DND-41 (cell line): ENCODE results near the gene OPCML.

ENCODE experiments used
- EZH2 ChIP-seq: IDR thresholded peaks from 3 replicates; pipeline ENCODE4 v1.6.1; 2012; ENCODE audit warnings: borderline replicate concordance, low read depth, mild to moderate bottlenecking, moderate library complexity, low read length, inconsistent platforms; ENCODE audit not compliant: severe bottlenecking
- TF ChIP-seq, protein P1 (sequence below): IDR thresholded peaks from 2 replicates; pipeline ENCODE4 v1.5.1; 2012; ENCODE audit warnings: borderline replicate concordance, low read length, moderate library complexity, mild to moderate bottlenecking; ENCODE audit not compliant: poor library complexity, severe bottlenecking; ENCODE audit errors: extremely low read depth

DNA sequence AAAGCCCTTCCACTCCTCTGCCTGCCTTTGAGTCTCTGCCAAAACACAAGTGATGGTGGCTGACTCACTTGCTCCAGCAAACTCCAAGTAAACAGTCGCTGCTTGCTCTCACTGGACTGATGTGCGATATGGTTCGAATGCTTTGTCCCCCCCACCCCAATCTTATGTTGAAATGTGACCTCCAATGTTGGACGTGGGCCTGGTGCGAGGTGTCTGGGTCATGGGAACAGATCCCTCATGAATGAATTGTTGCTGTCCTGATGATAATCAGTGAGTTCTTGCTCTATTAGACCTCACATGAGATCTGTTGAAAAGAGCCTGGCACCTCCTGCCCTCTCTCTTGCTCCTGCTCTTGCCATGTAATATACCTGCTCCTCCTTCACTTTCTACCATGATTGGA lies 747.9 kb downstream of the OPCML start:
- TF ChIP-seq, protein P1, sequence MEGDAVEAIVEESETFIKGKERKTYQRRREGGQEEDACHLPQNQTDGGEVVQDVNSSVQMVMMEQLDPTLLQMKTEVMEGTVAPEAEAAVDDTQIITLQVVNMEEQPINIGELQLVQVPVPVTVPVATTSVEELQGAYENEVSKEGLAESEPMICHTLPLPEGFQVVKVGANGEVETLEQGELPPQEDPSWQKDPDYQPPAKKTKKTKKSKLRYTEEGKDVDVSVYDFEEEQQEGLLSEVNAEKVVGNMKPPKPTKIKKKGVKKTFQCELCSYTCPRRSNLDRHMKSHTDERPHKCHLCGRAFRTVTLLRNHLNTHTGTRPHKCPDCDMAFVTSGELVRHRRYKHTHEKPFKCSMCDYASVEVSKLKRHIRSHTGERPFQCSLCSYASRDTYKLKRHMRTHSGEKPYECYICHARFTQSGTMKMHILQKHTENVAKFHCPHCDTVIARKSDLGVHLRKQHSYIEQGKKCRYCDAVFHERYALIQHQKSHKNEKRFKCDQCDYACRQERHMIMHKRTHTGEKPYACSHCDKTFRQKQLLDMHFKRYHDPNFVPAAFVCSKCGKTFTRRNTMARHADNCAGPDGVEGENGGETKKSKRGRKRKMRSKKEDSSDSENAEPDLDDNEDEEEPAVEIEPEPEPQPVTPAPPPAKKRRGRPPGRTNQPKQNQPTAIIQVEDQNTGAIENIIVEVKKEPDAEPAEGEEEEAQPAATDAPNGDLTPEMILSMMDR = no peak
- TF ChIP-seq EZH2 = no peak
